ENCODE results near the gene GREB1L.

DNA sequence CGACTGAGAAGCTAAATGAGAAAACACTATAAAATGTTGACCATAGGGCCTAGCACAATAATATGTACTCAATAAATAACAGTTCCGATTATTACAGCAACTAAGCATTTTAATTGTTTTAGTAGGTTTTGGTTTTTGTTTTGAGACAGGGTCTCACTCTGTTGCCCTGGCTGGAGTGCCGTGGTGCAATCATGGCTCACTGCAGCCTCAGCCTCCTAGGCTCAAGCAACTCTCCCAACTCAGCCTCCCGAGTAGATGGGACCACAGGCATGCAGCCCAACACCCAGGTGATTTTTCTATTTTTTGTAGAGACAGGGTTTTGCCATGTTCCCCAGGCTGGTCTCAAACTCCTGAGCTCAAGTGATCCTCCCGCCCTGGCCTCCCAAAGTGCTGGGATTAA, 304.4 kb downstream of the GREB1L start:
- TF ChIP-seq YY1 (IDR thresholded peaks at IDR 0.05; ENCODE audit: low read depth) (no peak), EP300 (IDR thresholded peaks at IDR 0.05; ENCODE audit: borderline replicate concordance in 1 of 2, low read depth in 1 of 2, low read length in 1 of 2) (no peak), MXI1 (IDR thresholded peaks at IDR 0.05; ENCODE audit: low read depth, low read length) (no peak), POLR2AphosphoS5 (IDR thresholded peaks at IDR 0.05; ENCODE audit: low read depth, low read length) (no peak), TEAD4 (IDR thresholded peaks at IDR 0.05; ENCODE audit: borderline replicate concordance, insufficient read depth) (no peak), RAD21 (IDR thresholded peaks at IDR 0.05; ENCODE audit: low read length) (no peak)
- TF ChIP-seq, protein P1, sequence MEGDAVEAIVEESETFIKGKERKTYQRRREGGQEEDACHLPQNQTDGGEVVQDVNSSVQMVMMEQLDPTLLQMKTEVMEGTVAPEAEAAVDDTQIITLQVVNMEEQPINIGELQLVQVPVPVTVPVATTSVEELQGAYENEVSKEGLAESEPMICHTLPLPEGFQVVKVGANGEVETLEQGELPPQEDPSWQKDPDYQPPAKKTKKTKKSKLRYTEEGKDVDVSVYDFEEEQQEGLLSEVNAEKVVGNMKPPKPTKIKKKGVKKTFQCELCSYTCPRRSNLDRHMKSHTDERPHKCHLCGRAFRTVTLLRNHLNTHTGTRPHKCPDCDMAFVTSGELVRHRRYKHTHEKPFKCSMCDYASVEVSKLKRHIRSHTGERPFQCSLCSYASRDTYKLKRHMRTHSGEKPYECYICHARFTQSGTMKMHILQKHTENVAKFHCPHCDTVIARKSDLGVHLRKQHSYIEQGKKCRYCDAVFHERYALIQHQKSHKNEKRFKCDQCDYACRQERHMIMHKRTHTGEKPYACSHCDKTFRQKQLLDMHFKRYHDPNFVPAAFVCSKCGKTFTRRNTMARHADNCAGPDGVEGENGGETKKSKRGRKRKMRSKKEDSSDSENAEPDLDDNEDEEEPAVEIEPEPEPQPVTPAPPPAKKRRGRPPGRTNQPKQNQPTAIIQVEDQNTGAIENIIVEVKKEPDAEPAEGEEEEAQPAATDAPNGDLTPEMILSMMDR (IDR thresholded peaks at IDR 0.05): no peak
- TF ChIP-seq, protein P2, sequence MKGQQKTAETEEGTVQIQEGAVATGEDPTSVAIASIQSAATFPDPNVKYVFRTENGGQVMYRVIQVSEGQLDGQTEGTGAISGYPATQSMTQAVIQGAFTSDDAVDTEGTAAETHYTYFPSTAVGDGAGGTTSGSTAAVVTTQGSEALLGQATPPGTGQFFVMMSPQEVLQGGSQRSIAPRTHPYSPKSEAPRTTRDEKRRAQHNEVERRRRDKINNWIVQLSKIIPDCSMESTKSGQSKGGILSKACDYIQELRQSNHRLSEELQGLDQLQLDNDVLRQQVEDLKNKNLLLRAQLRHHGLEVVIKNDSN (IDR thresholded peaks at IDR 0.05; ENCODE audit: borderline replicate concordance, low read depth): no peak
- TF ChIP-seq, protein P3, sequence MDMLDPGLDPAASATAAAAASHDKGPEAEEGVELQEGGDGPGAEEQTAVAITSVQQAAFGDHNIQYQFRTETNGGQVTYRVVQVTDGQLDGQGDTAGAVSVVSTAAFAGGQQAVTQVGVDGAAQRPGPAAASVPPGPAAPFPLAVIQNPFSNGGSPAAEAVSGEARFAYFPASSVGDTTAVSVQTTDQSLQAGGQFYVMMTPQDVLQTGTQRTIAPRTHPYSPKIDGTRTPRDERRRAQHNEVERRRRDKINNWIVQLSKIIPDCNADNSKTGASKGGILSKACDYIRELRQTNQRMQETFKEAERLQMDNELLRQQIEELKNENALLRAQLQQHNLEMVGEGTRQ (IDR thresholded peaks at IDR 0.05; ENCODE audit: borderline replicate concordance, low read depth, low read length): no peak

Data from SK-N-SH (cell line).